DOHH2 (cell line): ENCODE measurements around the gene TCFL5.
"Not testable (repeated sequence)": the region's sequence is repeated elsewhere in the genome, so short reads cannot be mapped to it uniquely, and the experiment has no call there.

Experiments used
- H3F3A ChIP-seq: fragments of 200-600 bp; sonication (generic), shearing (Covaris generic); 2 replicates; pipeline ENCODE4 v1.6.0; 2016; ENCODE audit warnings: antibody characterized with exemption, mild to moderate bottlenecking; ENCODE audit not compliant: control insufficient read depth, insufficient read depth
- H3K27ac ChIP-seq: fragments of 200-600 bp; sonication (generic); 2 replicates; pipeline ENCODE4 v1.5.1; 2014; ENCODE audit warnings: low read depth, mild to moderate bottlenecking, low read length, moderate library complexity
- H3K27me3 ChIP-seq: fragments of 200-600 bp; sonication (generic); 2 replicates; pipeline ENCODE4 v1.6.1; 2014; ENCODE audit warnings: mild to moderate bottlenecking, low read length, mixed read lengths; ENCODE audit not compliant: control insufficient read depth
- H3K36me3 ChIP-seq: fragments of 200-600 bp; sonication (generic); 2 replicates; pipeline ENCODE4 v1.6.1; 2014; ENCODE audit warnings: mild to moderate bottlenecking, low read length, moderate library complexity, mixed read lengths; ENCODE audit not compliant: control insufficient read depth
- H3K4me1 ChIP-seq: fragments of 200-600 bp; sonication (generic); 2 replicates; pipeline ENCODE4 v1.6.1; 2014; ENCODE audit warnings: mild to moderate bottlenecking, low read length, mixed read lengths; ENCODE audit not compliant: control insufficient read depth
- H3K4me2 ChIP-seq: fragments of 200-600 bp; sonication (generic); 2 replicates; pipeline ENCODE4 v1.6.0; 2014; ENCODE audit warnings: mild to moderate bottlenecking, low read length, moderate library complexity
- H3K4me3 ChIP-seq: fragments of 200-600 bp; sonication (generic); 2 replicates; pipeline ENCODE4 v1.5.1; 2014; ENCODE audit warnings: mild to moderate bottlenecking, low read length, mixed read lengths
- H3K79me2 ChIP-seq: fragments of 200-600 bp; sonication (generic); 2 replicates; pipeline ENCODE4 v1.6.1; 2014; ENCODE audit warnings: mild to moderate bottlenecking, low read length, mixed read lengths; ENCODE audit not compliant: control insufficient read depth
- H3K9me2 ChIP-seq: fragments of 200-600 bp; sonication (generic); replicated peaks from 2 replicates; pipeline ENCODE4 v1.6.1; 2014; ENCODE audit warnings: mild to moderate bottlenecking, low read length, mixed read lengths; ENCODE audit not compliant: control insufficient read depth
- H3K9me3 ChIP-seq: fragments of 200-600 bp; sonication (generic); 2 replicates; pipeline ENCODE4 v1.6.1; 2014; ENCODE audit warnings: antibody characterized with exemption, low read length, mixed read lengths; ENCODE audit not compliant: control insufficient read depth, insufficient read depth
- H4K20me1 ChIP-seq: fragments of 200-600 bp; sonication (generic); 2 replicates; pipeline ENCODE4 v1.6.0; 2014; ENCODE audit warnings: low read depth, mild to moderate bottlenecking, antibody characterized with exemption, low read length, moderate library complexity; ENCODE audit not compliant: control insufficient read depth, insufficient read depth
- CTCF ChIP-seq: fragments of 200-600 bp; sonication (generic); IDR thresholded peaks from one replicate; pipeline ENCODE4 v1.5.1; 2014; ENCODE audit warnings: antibody characterized with exemption, mild to moderate bottlenecking, low read depth, low read length; ENCODE audit not compliant: poor library complexity, severe bottlenecking
- EZH2phosphoT487 ChIP-seq: fragments of 200-600 bp; sonication (generic); IDR thresholded peaks from 2 replicates; pipeline ENCODE4 v1.6.1; 2017; ENCODE audit warnings: borderline replicate concordance, mild to moderate bottlenecking, antibody characterized with exemption, low read length, moderate library complexity, mixed read lengths

TCFL5 gene

GRCh38 chr20:62856931-62857619 lies 4.5 kb downstream of the TCFL5 start:
- Histone ChIP-seq H3F3A (no peaks in the 10 kb centered on the region), H3K79me2 (peaks cover 15% of the 10 kb centered on the region), H3K27ac (no peak overlapping the region), H3K27me3 (no peaks in the 10 kb centered on the region), H3K9me3 (no peaks in the 10 kb centered on the region), H3K36me3 (peaks cover 44% of the 10 kb centered on the region), H3K9me2 (no peaks in the 10 kb centered on the region), H4K20me1 (no peaks in the 10 kb centered on the region), H3K4me1 (peaks cover 28% of the 10 kb centered on the region), H3K4me2 (no peak overlapping the region), H3K4me3 (no peak overlapping the region)
- TF ChIP-seq CTCF, result no peak
- TF ChIP-seq EZH2phosphoT487, result no peak

GRCh38 chr20:62855120-62855519 lies 6.5 kb downstream of the TCFL5 start:
- Histone ChIP-seq H4K20me1 (no peaks in the 10 kb centered on the region), H3K36me3 (peaks cover 45% of the 10 kb centered on the region), H3K79me2 (peaks cover 8% of the 10 kb centered on the region), H3K4me1 (peaks cover 20% of the 10 kb centered on the region), H3K4me3 (no peak overlapping the region), H3K9me3 (no peaks in the 10 kb centered on the region), H3K27me3 (no peaks in the 10 kb centered on the region), H3K27ac (no peak overlapping the region), H3F3A (no peaks in the 10 kb centered on the region), H3K9me2 (no peaks in the 10 kb centered on the region), H3K4me2 (no peak overlapping the region)
- TF ChIP-seq EZH2phosphoT487 (no peak), CTCF (no peak)

- H3K27ac ChIP-seq, result no peak overlapping the region
- peaks cover 12% of the 10 kb centered on the region for H3K4me1 ChIP-seq
- H3F3A ChIP-seq, result no peaks in the 10 kb centered on the region
- H3K4me3 ChIP-seq, result no peak overlapping the region
- TF ChIP-seq CTCF, result no peak
- no peak for TF ChIP-seq EZH2phosphoT487
- H3K9me3 ChIP-seq, result no peaks in the 10 kb centered on the region
- peaks cover 45% of the 10 kb centered on the region for H3K36me3 ChIP-seq
- H3K4me2 ChIP-seq, result no peak overlapping the region
- no peaks in the 10 kb centered on the region for H3K27me3 ChIP-seq
- H3K9me2 ChIP-seq, result no peaks in the 10 kb centered on the region
- H3K79me2 ChIP-seq, result peaks cover 4% of the 10 kb centered on the region; the same call in 1 of the 2 replicates
- H4K20me1 ChIP-seq, result no peaks in the 10 kb centered on the region
Measured at GRCh38 chr20:62854121-62854520, 7.5 kb downstream of the TCFL5 start.

- not testable (repeated sequence) for H3K4me1 ChIP-seq, H3F3A ChIP-seq, H4K20me1 ChIP-seq, H3K27me3 ChIP-seq, H3K4me2 ChIP-seq, H3K79me2 ChIP-seq, H3K4me3 ChIP-seq, H3K9me2 ChIP-seq, H3K9me3 ChIP-seq, H3K27ac ChIP-seq
- H3K36me3 ChIP-seq, result peaks cover 44% of the 10 kb centered on the region
Measured at GRCh38 chr20:62853304-62853703, 8.3 kb downstream of the TCFL5 start.
